ENCODE measurements around the gene KDM8.

The KDM8 gene

GRCh38 chr16:27239026-27239425 lies 35.7 kb downstream of the KDM8 start:
- TF ChIP-seq CTCF (IDR thresholded peaks at IDR 0.05), result no peak

GRCh38 chr16:27239906-27240655 lies 36.8 kb downstream of the KDM8 start:
- no peak for TF ChIP-seq CTCF (IDR thresholded peaks at IDR 0.05)

- no peak for TF ChIP-seq CTCF (IDR thresholded peaks at IDR 0.05)
Observed at GRCh38 chr16:27240948-27241531, 37.7 kb downstream of the KDM8 start.

GRCh38 chr16:27241658-27242057 lies 38.3 kb downstream of the KDM8 start:
- no peak for TF ChIP-seq CTCF (IDR thresholded peaks at IDR 0.05)

GRCh38 chr16:27242398-27242797 lies 39.1 kb downstream of the KDM8 start:
- no peak for TF ChIP-seq CTCF (IDR thresholded peaks at IDR 0.05)

- no peak for TF ChIP-seq CTCF (IDR thresholded peaks at IDR 0.05)
Observed at GRCh38 chr16:27242868-27243590, 39.7 kb downstream of the KDM8 start.

- TF ChIP-seq CTCF (IDR thresholded peaks at IDR 0.05), result no peak
Observed at GRCh38 chr16:27243725-27244362, 40.5 kb downstream of the KDM8 start.
